ENCODE data around the gene STYK1.

Gene STYK1

GRCh38 chr12:10673659-10674384 is at the start of gene STYK1:
Gene STYK1 (minus strand): TSS chr12:10674052. CDS start chr12:10634618, 39,434 bp downstream.
- DNase-seq = peak; percentile 76

- DNase-seq = no peak
These were observed 49.3 kb upstream of the STYK1 start, which contains the start of gene YBX3 for GRCh38 chr12:10722905-10723746. Gene YBX3 (minus strand): TSS chr12:10723323. CDS start chr12:10723111, 212 bp downstream.

GRCh38 chr12:10722502-10722904 is 48.7 kb upstream of the STYK1 start:
- DNase-seq = no peak

- no peak for DNase-seq
These were observed 48.0 kb upstream of the STYK1 start for GRCh38 chr12:10721651-10722501.

- no peak for DNase-seq
These were observed 47.3 kb upstream of the STYK1 start for GRCh38 chr12:10720974-10721650.

GRCh38 chr12:10719482-10719881 is 45.6 kb upstream of the STYK1 start:
- no peak for DNase-seq

GRCh38 chr12:10718279-10718821 is 44.5 kb upstream of the STYK1 start:
- DNase-seq = no peak

GRCh38 chr12:10717410-10717809 is 43.6 kb upstream of the STYK1 start:
- no peak for DNase-seq

GRCh38 chr12:10716704-10717315 is 43.0 kb upstream of the STYK1 start:
- no peak for DNase-seq

- no peak for DNase-seq
These were observed 42.4 kb upstream of the STYK1 start for GRCh38 chr12:10716277-10716676.

GRCh38 chr12:10715491-10715890 is 41.6 kb upstream of the STYK1 start:
- no peak for DNase-seq

- DNase-seq = no peak
These were observed 36.0 kb upstream of the STYK1 start for GRCh38 chr12:10709808-10710207.

- no peak for DNase-seq
These were observed 35.0 kb upstream of the STYK1 start for GRCh38 chr12:10708862-10709261.

- DNase-seq = no peak
These were observed 31.8 kb upstream of the STYK1 start for GRCh38 chr12:10705655-10706054.

- no peak for DNase-seq
These were observed 28.0 kb upstream of the STYK1 start for GRCh38 chr12:10701843-10702242.

GRCh38 chr12:10701131-10701681 is 27.4 kb upstream of the STYK1 start:
- no peak for DNase-seq

GRCh38 chr12:10700581-10700980 is 26.7 kb upstream of the STYK1 start:
- no peak for DNase-seq

- no peak for DNase-seq
These were observed 24.0 kb upstream of the STYK1 start for GRCh38 chr12:10697862-10698261.

GRCh38 chr12:10697156-10697555 is 23.3 kb upstream of the STYK1 start:
- no peak for DNase-seq

- no peak for DNase-seq
These were observed 17.1 kb upstream of the STYK1 start for GRCh38 chr12:10690906-10691305.

GRCh38 chr12:10689146-10689545 is 15.3 kb upstream of the STYK1 start:
- DNase-seq = no peak
